CD4-positive, alpha-beta memory T cell (primary cell): Measurements from ENCODE around the gene PROX2. TPM values are rescaled to one million over a fixed set of nuclear protein-coding genes. Genes with fewer than 3 reads are reported as not detected.
A peak's percentile ranks its signal among the peaks of the same experiment; 100 is the strongest.

Experiments
- CTCF ChIA-PET: fragments of 350-600 bp; sonication (Branson Sonifier 250); formaldehyde crosslinking; loops from one replicate; lab custom pipeline; 2021; ENCODE audit warnings: inconsistent platforms; ENCODE audit not compliant: partially characterized antibody; lab: Charles Lee
- POLR2A ChIA-PET: fragments of 350-600 bp; sonication (Branson Sonifier 250); formaldehyde crosslinking; loops from one replicate; lab custom pipeline; 2021; ENCODE audit not compliant: partially characterized antibody; lab: Charles Lee
- DNase-seq, 5 donors: peaks; one replicate each; pipeline versions ENCODE4 v3.0.0 to v3.0.0-alpha.2; 2020 to 2022; ENCODE audit warnings: mixed read lengths in 1 of 5
- H3K27ac ChIP-seq: one replicate; pipeline ENCODE4 v1.7.0; 2013; ENCODE audit warnings: low read depth, low read length
- H3K27me3 ChIP-seq: 2 replicates; pipeline ENCODE4 v1.7.0; 2013; ENCODE audit warnings: mild to moderate bottlenecking, low read length, moderate library complexity; ENCODE audit not compliant: insufficient read depth
- H3K36me3 ChIP-seq: 2 replicates; pipeline ENCODE4 v1.7.0; 2013; ENCODE audit warnings: mild to moderate bottlenecking, low read length, moderate library complexity; ENCODE audit not compliant: insufficient read depth
- H3K4me1 ChIP-seq: 2 replicates; pipeline ENCODE4 v1.7.0; 2013; ENCODE audit warnings: mild to moderate bottlenecking, low read length, moderate library complexity; ENCODE audit not compliant: insufficient read depth
- H3K4me3 ChIP-seq, 2 donors: one replicate each; pipeline ENCODE4 v1.7.0; 2013; ENCODE audit warnings: low read length in 2 of 2, mild to moderate bottlenecking in 1 of 2
- H3K9me3 ChIP-seq, 2 donors: one replicate each; pipeline ENCODE4 v1.7.0; 2013; ENCODE audit warnings: low read length in 2 of 2, control low read depth in 1 of 2; ENCODE audit not compliant: control insufficient read depth in 1 of 2
- H3K27ac Mint-ChIP-seq, 7 donors: one replicate each; pipeline ENCODE4 v1.8.0; 2020 to 2021; ENCODE audit warnings: mixed read lengths in 7 of 7, mild to moderate bottlenecking in 6 of 7, inconsistent platforms in 3 of 7, moderate library complexity in 3 of 7
- H3K27me3 Mint-ChIP-seq, 2 donors: one replicate each; pipeline ENCODE4 v1.8.0; 2020 to 2021; ENCODE audit warnings: mixed read lengths in 2 of 2
- H3K36me3 Mint-ChIP-seq, 2 donors: one replicate each; pipeline ENCODE4 v1.8.0; 2020 to 2021; ENCODE audit warnings: mixed read lengths in 2 of 2, inconsistent platforms in 1 of 2, mild to moderate bottlenecking in 1 of 2
- H3K4me1 Mint-ChIP-seq, 4 donors: one replicate each; pipeline ENCODE4 v1.8.0; 2020 to 2021; ENCODE audit warnings: mixed read lengths in 4 of 4, mild to moderate bottlenecking in 1 of 4
- H3K4me3 Mint-ChIP-seq, 8 donors: one replicate each; pipeline ENCODE4 v1.8.0; 2020 to 2021; ENCODE audit warnings: mixed read lengths in 8 of 8, mild to moderate bottlenecking in 7 of 8, moderate library complexity in 6 of 8, inconsistent platforms in 3 of 8
- H3K9me3 Mint-ChIP-seq, 8 donors: one replicate each; pipeline ENCODE4 v1.8.0; 2020 to 2021; ENCODE audit warnings: mixed read lengths in 8 of 8, mild to moderate bottlenecking in 5 of 8, inconsistent platforms in 3 of 8, moderate library complexity in 1 of 8
- intact Hi-C: fragments of 100-400 bp; cut with micrococcal nuclease; formaldehyde crosslinking; loops from one replicate; pipeline ENCODE4 v1.15.1; 2023
- polyA plus RNA-seq, 2 donors: library from polyadenylated mRNA; unstranded; fragments of 300-500 nt; fragmentation: Illumina TruSeq; gene quantifications; one replicate each; pipeline ENCODE4 v1.2.3, GENCODE V29; 2021
- total RNA-seq, 2 experiments: library from RNA; stranded (reverse); gene quantifications; one replicate each; pipeline ENCODE4 v1.2.3, GENCODE V29; 2021

The PROX2 gene
- total and polyA plus RNA-seq, 4 experiments from 2014 or later: 0.05 TPM; not detected in 3

DNA sequence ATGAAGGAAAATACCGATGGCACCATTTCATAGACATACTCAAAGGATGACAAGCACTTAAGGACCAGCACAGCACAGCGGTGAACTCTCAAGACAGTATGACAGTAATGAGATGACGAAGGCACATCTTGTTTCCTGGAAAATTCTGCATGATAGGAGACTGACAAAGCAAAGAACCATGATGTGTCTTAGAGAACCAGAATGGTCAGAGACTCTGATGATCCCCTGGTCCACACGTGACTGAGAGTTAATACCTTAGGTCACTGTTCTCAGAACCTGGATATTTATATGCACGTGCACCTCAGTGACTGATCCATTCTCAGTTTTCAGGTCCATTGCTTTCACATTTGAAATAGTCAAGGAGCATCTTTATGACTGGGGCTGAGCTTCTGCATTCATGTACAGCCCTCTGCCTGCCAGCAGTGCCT lies 35.3 kb downstream of the PROX2 start:
- Mint-ChIP-seq H3K27ac (peak overlapping the region; percentile 69 to 96 (median 87)), H3K4me3 (peak overlapping the region in 3 of 8 donors; percentile 0 to 73 (median 17)), H3K9me3 (no peaks in the 10 kb centered on the region), H3K4me1 (peaks cover 48 to 70% (median 60%) of the 10 kb centered on the region in 4 donors), H3K36me3 (peaks cover 0 to 5% of the 10 kb centered on the region in 2 donors), H3K27me3 (no peaks in the 10 kb centered on the region)
- H3K4me3 ChIP-seq: no peak overlapping the region
- POLR2A ChIA-PET: interaction anchor here (0.7 to 1.1 kb wide), 3 partner anchors 10 to 12 kb away, joined by 3 to 4 read pairs (median 3); no protein-coding TSS in a partner anchor
- DNase-seq: no peak
- CTCF ChIA-PET: interaction anchor here (0.9 to 5.2 kb wide), 4 partner anchors 13 to 224 kb away, joined by 3 to 39 read pairs (median 12); no protein-coding TSS in a partner anchor
- no peaks in the 10 kb centered on the region for H3K36me3 ChIP-seq
- intact Hi-C loops: no loop called here
- no peak overlapping the region for H3K27ac ChIP-seq
- no peaks in the 10 kb centered on the region for H3K27me3 ChIP-seq
- no peaks in the 10 kb centered on the region for H3K9me3 ChIP-seq
- H3K4me1 ChIP-seq: peaks cover 68% of the 10 kb centered on the region

- Histone ChIP-seq H3K9me3 (no peaks in the 10 kb centered on the region), H3K4me1 (peaks cover 82% of the 10 kb centered on the region), H3K36me3 (no peaks in the 10 kb centered on the region), H3K4me3 (no peak overlapping the region), H3K27ac (peak overlapping the region; percentile 65), H3K27me3 (no peaks in the 10 kb centered on the region)
- peak overlapping the region; percentile 76 to 91 (median 84) for H3K4me3 Mint-ChIP-seq
- ChIA-PET CTCF (interaction anchor here (1.0 to 5.2 kb wide), 4 partner anchors 17 to 67 kb away, joined by 3 to 39 read pairs (median 9); no protein-coding TSS in a partner anchor), POLR2A (interaction anchor here (1.0 to 3.0 kb wide), 7 partner anchors 8 to 220 kb away, joined by 4 to 16 read pairs (median 5); partner anchors contain the start of genes DLST, PROX2 and YLPM1)
- H3K36me3 Mint-ChIP-seq: peaks cover 0 to 15% of the 10 kb centered on the region in 2 donors
- H3K27ac Mint-ChIP-seq: peak overlapping the region; percentile 89 to 99 (median 97)
- H3K4me1 Mint-ChIP-seq: peaks cover 58 to 89% (median 69%) of the 10 kb centered on the region in 4 donors
- peak in 4 of 5 donors; percentile 43 to 53 (median 46) for DNase-seq
- H3K9me3 Mint-ChIP-seq: no peaks in the 10 kb centered on the region
- intact Hi-C loops: loop anchor here (2.0 kb wide), 1 partner anchor 75 kb away; the partner anchor contains the start of gene YLPM1
- no peaks in the 10 kb centered on the region for H3K27me3 Mint-ChIP-seq
Observed at GRCh38 chr14:74838166-74838565, 37.8 kb downstream of the PROX2 start.

GRCh38 chr14:74836251-74836960 lies 39.5 kb downstream of the PROX2 start:
- CTCF ChIA-PET: interaction anchor here (1.0 to 5.2 kb wide), 4 partner anchors 12 to 71 kb away, joined by 3 to 39 read pairs (median 4); no protein-coding TSS in a partner anchor
- H3K4me1 ChIP-seq: peaks cover 71% of the 10 kb centered on the region
- no peaks in the 10 kb centered on the region for H3K9me3 Mint-ChIP-seq
- no peaks in the 10 kb centered on the region for H3K9me3 ChIP-seq
- no peaks in the 10 kb centered on the region for H3K36me3 ChIP-seq
- peaks cover 48 to 76% (median 57%) of the 10 kb centered on the region in 4 donors for H3K4me1 Mint-ChIP-seq
- H3K36me3 Mint-ChIP-seq: peaks cover 0 to 17% of the 10 kb centered on the region in 2 donors
- H3K27ac ChIP-seq: peak overlapping the region; percentile 65
- H3K27me3 ChIP-seq: no peaks in the 10 kb centered on the region
- peak overlapping the region in 6 of 8 donors; percentile 14 to 78 (median 48) for H3K4me3 Mint-ChIP-seq
- DNase-seq: no peak
- H3K27ac Mint-ChIP-seq: peak overlapping the region; percentile 67 to 99 (median 96)
- H3K27me3 Mint-ChIP-seq: no peaks in the 10 kb centered on the region
- POLR2A ChIA-PET: interaction anchor here (0.8 to 2.0 kb wide), 7 partner anchors 10 to 339 kb away, joined by 3 to 9 read pairs (median 3); partner anchors contain the start of gene YLPM1
- intact Hi-C loops: no loop called here
- H3K4me3 ChIP-seq: no peak overlapping the region

- Mint-ChIP-seq H3K9me3 (no peaks in the 10 kb centered on the region), H3K27ac (peak overlapping the region; percentile 67 to 99 (median 96)), H3K36me3 (peaks cover 0 to 22% of the 10 kb centered on the region in 2 donors), H3K4me3 (peak overlapping the region in 3 of 8 donors; percentile 10 to 68 (median 11)), H3K4me1 (peaks cover 42 to 69% (median 50%) of the 10 kb centered on the region in 4 donors), H3K27me3 (no peaks in the 10 kb centered on the region)
- Histone ChIP-seq H3K4me1 (peaks cover 64% of the 10 kb centered on the region), H3K27ac (peak overlapping the region; percentile 65), H3K36me3 (peaks cover 2% of the 10 kb centered on the region), H3K4me3 (no peak overlapping the region), H3K9me3 (no peaks in the 10 kb centered on the region), H3K27me3 (no peaks in the 10 kb centered on the region)
- intact Hi-C loops: no loop called here
- DNase-seq: no peak
- CTCF ChIA-PET: interaction anchor here (0.6 to 5.2 kb wide), 5 partner anchors 12 to 73 kb away, joined by 3 to 39 read pairs (median 4); no protein-coding TSS in a partner anchor
- POLR2A ChIA-PET: interaction anchor here (0.8 to 1.7 kb wide), 5 partner anchors 12 to 72 kb away, joined by 3 to 9 read pairs (median 3); partner anchors contain the start of gene YLPM1
Observed at GRCh38 chr14:74835645-74836250, 40.2 kb downstream of the PROX2 start.

DNA sequence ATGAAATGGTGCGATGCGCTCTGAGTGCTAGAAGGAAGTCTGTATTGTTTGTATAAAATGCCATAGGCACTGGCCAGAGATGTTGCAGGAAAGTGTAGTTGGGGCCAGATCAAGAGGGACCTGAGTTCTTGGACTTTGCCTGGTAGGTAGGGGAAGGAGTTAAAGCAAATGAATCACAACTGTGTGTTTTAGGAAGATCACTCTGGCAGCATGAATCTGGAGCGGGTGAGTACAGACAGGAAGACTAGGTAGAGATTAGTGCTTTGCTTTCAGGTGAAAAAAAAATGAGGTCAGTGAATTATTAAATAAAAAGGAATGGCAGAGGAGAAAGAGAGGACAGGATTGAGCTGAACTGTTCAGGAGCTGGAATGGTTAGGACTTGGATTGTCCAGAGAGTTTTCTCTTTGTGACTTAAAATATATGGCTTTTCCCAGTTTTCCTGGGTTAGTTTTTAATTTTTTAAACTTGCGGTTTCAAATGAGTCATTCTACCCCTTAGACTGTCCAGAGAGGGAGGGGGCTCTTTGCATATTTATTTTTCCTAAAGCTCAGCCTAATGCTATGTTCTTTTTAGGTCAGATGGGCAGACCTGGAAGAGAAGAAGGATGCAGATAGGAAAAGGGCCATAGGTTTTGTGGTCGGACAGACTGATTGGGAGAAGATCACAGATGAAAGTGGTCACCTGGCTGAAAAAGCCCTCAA lies 41.1 kb downstream of the PROX2 start:
- Mint-ChIP-seq H3K36me3 (peaks cover 9 to 31% of the 10 kb centered on the region in 2 donors), H3K9me3 (peaks cover 0 to 2% (median 0%) of the 10 kb centered on the region in 8 donors), H3K4me1 (peaks cover 37 to 60% (median 44%) of the 10 kb centered on the region in 4 donors), H3K27me3 (no peaks in the 10 kb centered on the region), H3K27ac (peak overlapping the region; percentile 69 to 96 (median 83)), H3K4me3 (peak overlapping the region in 5 of 8 donors; percentile 4 to 49 (median 7))
- H3K27ac ChIP-seq: no peak overlapping the region
- peaks cover 55% of the 10 kb centered on the region for H3K4me1 ChIP-seq
- no peak for DNase-seq
- intact Hi-C loops: no loop called here
- no peak overlapping the region for H3K4me3 ChIP-seq
- H3K36me3 ChIP-seq: peaks cover 11% of the 10 kb centered on the region
- ChIA-PET CTCF (interaction anchor here (0.6 to 1.6 kb wide), 2 partner anchors 72 to 73 kb away, joined by 3 to 4 read pairs; no protein-coding TSS in a partner anchor), POLR2A (interaction anchor here (1.0 kb wide), 1 partner anchor 25 kb away, joined by 3 read pairs; no protein-coding TSS in a partner anchor)
- no peaks in the 10 kb centered on the region for H3K9me3 ChIP-seq
- no peaks in the 10 kb centered on the region for H3K27me3 ChIP-seq

- Mint-ChIP-seq H3K27ac (no peak overlapping the region), H3K27me3 (no peaks in the 10 kb centered on the region), H3K36me3 (peaks cover 21 to 46% of the 10 kb centered on the region in 2 donors), H3K4me3 (no peak overlapping the region), H3K4me1 (peaks cover 27 to 43% (median 32%) of the 10 kb centered on the region in 4 donors), H3K9me3 (peaks cover 0 to 2% (median 0%) of the 10 kb centered on the region in 8 donors)
- H3K4me1 ChIP-seq: peaks cover 36% of the 10 kb centered on the region
- no peak overlapping the region for H3K27ac ChIP-seq
- no peaks in the 10 kb centered on the region for H3K9me3 ChIP-seq
- ChIA-PET POLR2A (no interaction called here), CTCF (interaction anchor here (1.2 to 1.5 kb wide), 2 partner anchors 10 to 29 kb away, joined by 3 read pairs; no protein-coding TSS in a partner anchor)
- no peak overlapping the region for H3K4me3 ChIP-seq
- no peak for DNase-seq
- peaks cover 23% of the 10 kb centered on the region for H3K36me3 ChIP-seq
- no peaks in the 10 kb centered on the region for H3K27me3 ChIP-seq
- intact Hi-C loops: no loop called here
Observed at GRCh38 chr14:74832849-74833248, 43.1 kb downstream of the PROX2 start.
